Heart left ventricle (tissue), 16 donors: ENCODE data around the gene RNASE12. TPM values are rescaled to one million over a fixed set of nuclear protein-coding genes. Genes with fewer than 3 reads are reported as not detected.
A peak's percentile ranks its signal among the peaks of the same experiment; 100 is the strongest.

Experiments used
- ATAC-seq, 4 donors: fragments of 200-7000 bp; cut with Tn5 transposase; one replicate each; pipeline ENCODE4 v1.9.1; 2020 to 2022; ENCODE audit warnings: moderate library complexity in 4 of 4, mild to moderate bottlenecking in 3 of 4, moderate number of reproducible peaks in 1 of 4
- DNase-seq, 5 donors: peaks; one replicate each; pipeline ENCODE4 v3.0.0-alpha.2; 2020
- H3K27ac ChIP-seq, 12 donors: fragments of 200-600 bp; sonication (generic) in 4 of 12; one replicate each; pipeline versions ENCODE4 v1.5.0 to v1.8.0; 2016 to 2022; ENCODE audit warnings: mild to moderate bottlenecking in 2 of 12
- H3K27me3 ChIP-seq, 9 donors: fragments of 200-600 bp; sonication (generic) in 2 of 9; one replicate each; pipeline versions ENCODE4 v1.5.1 to v1.8.0; 2016 to 2022; ENCODE audit warnings: mild to moderate bottlenecking in 3 of 9
- H3K36me3 ChIP-seq, 9 donors: fragments of 200-600 bp; sonication (generic) in 2 of 9; one replicate each; pipeline versions ENCODE4 v1.5.0 to v1.8.0; 2018 to 2022; ENCODE audit warnings: mild to moderate bottlenecking in 2 of 9
- H3K4me1 ChIP-seq, 12 donors: fragments of 200-600 bp; sonication (generic) in 4 of 12; one replicate each; pipeline versions ENCODE4 v1.5.0 to v1.8.0; 2016 to 2022; ENCODE audit warnings: mild to moderate bottlenecking in 3 of 12
- H3K4me3 ChIP-seq, 12 donors: fragments of 200-600 bp; sonication (generic) in 4 of 12; one replicate each; pipeline versions ENCODE4 v1.5.0 to v1.8.0; 2017 to 2022; ENCODE audit warnings: mild to moderate bottlenecking in 9 of 12, moderate library complexity in 4 of 12
- H3K9me3 ChIP-seq, 12 donors: fragments of 200-600 bp; sonication (generic) in 4 of 12; one replicate each; pipeline versions ENCODE4 v1.5.0 to v1.8.0; 2016 to 2022; ENCODE audit warnings: mild to moderate bottlenecking in 1 of 12
- CTCF ChIP-seq, 12 donors: fragments of 200-600 bp; sonication (generic) in 4 of 12; IDR thresholded peaks; one replicate each; pipeline versions ENCODE4 v1.5.0 to v1.8.0; 2018 to 2022; ENCODE audit warnings: antibody characterized with exemption in 12 of 12, mild to moderate bottlenecking in 5 of 12
- POLR2A ChIP-seq, 2 donors: fragments of 450-650 bp; IDR thresholded peaks; one replicate each; pipeline ENCODE4 v1.6.1; 2017; ENCODE audit warnings: antibody characterized with exemption in 2 of 2, mild to moderate bottlenecking in 2 of 2, moderate library complexity in 2 of 2
- WGBS, 4 donors: extraction: QIAGEN DNeasy Blood & Tissue Kit in 2 of 4; methylation state at CpG; one replicate each; pipeline versions ENCODE4 v1.1.5 to v1.1.7; 2013 to 2018; 5-methylcytosine and 5-hydroxymethylcytosine counted together
- intact Hi-C, 10 donors: fragments of 100-400 bp; cut with DNase I; formaldehyde crosslinking; loops; one replicate each; pipeline versions ENCODE4 v1.11.1 to v1.14.2; 2022
- polyA plus RNA-seq, 2 donors: library from polyadenylated mRNA; stranded (reverse); fragments of 200-250 nt; gene quantifications; one replicate each; pipeline ENCODE4 v1.2.3, GENCODE V29; 2013
- total RNA-seq, 9 donors: library from RNA; depleted of rRNA in 2 of 9; stranded (reverse); fragments of >200 nt in 2 of 9; fragmentation: NEBNext Ultra II Directional in 3 of 9; extraction: Animal tissue kit (Norgen Biotek cat#: 25700) in 3 of 9; gene quantifications; one replicate each; pipeline versions ENCODE4 v1.1.0 to v1.2.4, GENCODE V29; 2016 to 2023
- donor health status: ischemic (EF 13 %, LVEDD 7.1; RV severe dilation, severe dysfunction).
- donor health status: healthy with polysubstance abuse.
- donor health status: DM: no; HTN: yes; CAD: no.
- donor health status: DM: no; HTN: no; CAD: no.
- donor health status: ischemic (EF 25% LVEDD 6.9; RV normal size, moderate dysfunction).
- donor health status: ischemic (EF 25% LVEDD 5.7; RV mildly dilated, moderate dysfunction).
- donor health status: healthy.
- donor health status: DM: yes; HTN: yes; CAD: no.
- donor health status: ischemic (EF 35%, LVEDD 5.7; RV mildly dilated, moderate dysfunction).
- donor health status: nonischemic (EF 11% LVEDD 7.7; RV severe dilation, severe dysfunction).
- donor health status: DM: yes; HTN: yes; CAD: no.
- donor health status: PGD.
- donor health status: ischemic (EF 29% LVEDD 5.4; RV normal size, mild dysfunction).
- donor health status: nonischemic (EF 23%, LVEDD 6.1; RV moderate dilation, normal function).

RNASE12 gene
- total and polyA plus RNA-seq, 11 donors = not detected

GRCh38 chr14:20613094-20614037 is 22.2 kb upstream of the RNASE12 start:
- intact Hi-C loops = loop anchor here (1.0 to 10.0 kb wide), 16 partner anchors 12 to 481 kb away; partner anchors contain the start of genes APEX1 (in 2 of the 10), CCNB1IP1 (in 2 of the 10), RNASE4 (in 2 of the 10) and ZNF219 (in 2 of the 10)
- TF ChIP-seq POLR2A (IDR thresholded peaks at IDR 0.05) (no peak), CTCF (IDR thresholded peaks at IDR 0.05) (peak; percentile 38 to 86 (median 74))
- H3K36me3 ChIP-seq = no peaks in the 10 kb centered on the region

DNA sequence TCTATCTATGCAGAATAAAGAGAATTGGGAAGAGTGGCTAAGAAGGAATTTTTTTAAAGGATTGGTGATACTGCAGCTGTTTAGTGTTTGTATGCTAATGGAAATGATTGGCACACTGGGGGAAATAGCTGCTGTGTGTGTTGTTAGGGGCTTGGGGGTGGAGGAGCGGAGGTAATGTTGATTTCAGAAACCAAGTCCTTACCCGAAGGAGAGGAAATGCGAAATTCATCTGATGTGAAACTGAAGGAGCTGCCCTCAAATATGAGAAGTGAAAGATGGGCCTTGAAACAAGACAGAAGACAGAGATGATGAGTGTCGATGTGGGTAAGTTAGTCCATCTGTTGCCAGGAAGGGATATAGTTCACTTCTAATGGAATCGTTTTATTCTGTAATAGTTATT is 21.2 kb upstream of the RNASE12 start:
- Histone ChIP-seq H3K27ac (peak overlapping the region in 2 of 12 donors; percentile 61 to 82), H3K9me3 (no peaks in the 10 kb centered on the region), H3K27me3 (peaks cover 0 to 3% (median 0%) of the 10 kb centered on the region in 9 donors), H3K4me1 (peaks cover 0 to 50% (median 7%) of the 10 kb centered on the region in 12 donors), H3K36me3 (no peaks in the 10 kb centered on the region), H3K4me3 (no peak overlapping the region)
- no peak for DNase-seq
- TF ChIP-seq CTCF (IDR thresholded peaks at IDR 0.05) (no peak), POLR2A (IDR thresholded peaks at IDR 0.05) (no peak)
- intact Hi-C loops = loop anchor here (2.0 to 10.0 kb wide), 14 partner anchors 68 to 482 kb away; partner anchors contain the start of genes APEX1 (in 2 of the 10), CCNB1IP1 (in 2 of the 10), RNASE4 (in 2 of the 10) and ZNF219 (in 2 of the 10)
- 44 to 58% (median 54%) methylated on average over 5 of the region's 5 CpGs for WGBS, 4 donors
- no peak for ATAC-seq

More at GRCh38 chr14:20613094-20614037, 22.2 kb upstream of the RNASE12 start:
- DNase-seq = peak; percentile 67 to 84 (median 81)
- ATAC-seq = peak; percentile 79 to 89 (median 85)
- H3K27me3 ChIP-seq = peaks cover 0 to 3% (median 0%) of the 10 kb centered on the region in 9 donors
- H3K9me3 ChIP-seq = no peaks in the 10 kb centered on the region
- peak overlapping the region; percentile 15 to 74 (median 58) for H3K4me3 ChIP-seq
- H3K27ac ChIP-seq = peak overlapping the region in 10 of 12 donors; percentile 21 to 82 (median 59)
- peaks cover 0 to 60% (median 7%) of the 10 kb centered on the region in 12 donors for H3K4me1 ChIP-seq
- WGBS, 4 donors = 1% methylated on average over 33 to 34 of the region's 34 CpGs

DNA sequence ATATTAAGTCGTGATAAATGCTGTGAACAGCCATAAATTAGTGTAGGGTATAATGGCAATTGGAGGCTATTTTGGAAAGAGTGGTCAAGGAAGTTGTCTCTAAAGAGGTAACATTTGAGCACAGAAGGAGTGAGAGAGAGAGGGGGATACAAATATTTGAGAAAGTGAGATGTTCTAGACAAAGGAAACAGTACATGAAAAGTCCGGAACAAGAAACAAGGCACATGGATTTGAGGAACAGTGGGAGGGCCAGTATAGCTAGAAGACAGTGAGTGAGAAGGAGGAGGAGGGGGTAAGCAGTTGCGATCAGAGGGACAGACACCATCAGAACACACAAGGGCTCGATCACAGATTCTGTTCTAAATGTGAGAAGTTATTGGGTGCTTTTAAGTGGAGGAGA is 20.1 kb upstream of the RNASE12 start:
- H3K27me3 ChIP-seq = peaks cover 0 to 3% (median 0%) of the 10 kb centered on the region in 9 donors
- no peak for DNase-seq
- no peaks in the 10 kb centered on the region for H3K36me3 ChIP-seq
- TF ChIP-seq POLR2A (IDR thresholded peaks at IDR 0.05) (no peak), CTCF (IDR thresholded peaks at IDR 0.05) (no peak)
- intact Hi-C loops = loop anchor here in 9 of 10 donors (2.0 to 10.0 kb wide), 13 partner anchors 71 to 484 kb away; partner anchors contain the start of genes APEX1 (in 2 of the 9), RNASE4 (in 2 of the 9), ZNF219 (in 2 of the 9) and ANG (in 1 of the 9)
- WGBS, 4 donors = 53 to 62% (median 59%) methylated on average over 4 of the region's 4 CpGs
- H3K27ac ChIP-seq = peak overlapping the region in 1 of 12 donors; percentile 14
- H3K9me3 ChIP-seq = no peaks in the 10 kb centered on the region
- no peak for ATAC-seq
- H3K4me3 ChIP-seq = no peak overlapping the region
- H3K4me1 ChIP-seq = peaks cover 0 to 49% (median 7%) of the 10 kb centered on the region in 12 donors
